WTC11 (cell line): ENCODE results near the gene PYY.
A peak's percentile ranks its signal among the peaks of the same experiment; 100 is the strongest.

Experiments used
- ATF1 ChIP-seq: sonication (generic); formaldehyde crosslinking; IDR thresholded peaks from 2 replicates; pipeline ENCODE4 v1.8.1; 2023; ENCODE audit warnings: mild to moderate bottlenecking, moderate library complexity, missing genetic modification reagents
- ELF4 ChIP-seq: sonication (generic); formaldehyde crosslinking; IDR thresholded peaks from 2 replicates; pipeline ENCODE4 v1.8.1; 2022; ENCODE audit warnings: low read depth, mild to moderate bottlenecking, moderate library complexity, missing genetic modification reagents
- FOXK1 ChIP-seq: sonication (generic); formaldehyde crosslinking; IDR thresholded peaks from 2 replicates; pipeline ENCODE4 v1.8.0; 2022; ENCODE audit warnings: mild to moderate bottlenecking, moderate library complexity, missing genetic modification reagents
- JUN ChIP-seq: sonication (generic); formaldehyde crosslinking; IDR thresholded peaks from 2 replicates; pipeline ENCODE4 v1.8.0; 2023; ENCODE audit warnings: mild to moderate bottlenecking, missing genetic modification reagents
- NFE2L1 ChIP-seq: sonication (generic); formaldehyde crosslinking; IDR thresholded peaks from 2 replicates; pipeline ENCODE4 v1.8.1; 2023; ENCODE audit warnings: missing genetic modification reagents
- SMAD3 ChIP-seq: sonication (generic); formaldehyde crosslinking; IDR thresholded peaks from 2 replicates; pipeline ENCODE4 v1.8.0; 2022; ENCODE audit warnings: missing genetic modification reagents, mild to moderate bottlenecking, borderline replicate concordance
- ZNF396 ChIP-seq: fragments of 250-450 bp; sonication (Bioruptor Pico); IDR thresholded peaks from 2 replicates; pipeline ENCODE4 v1.8.0; 2021; ENCODE audit warnings: mild to moderate bottlenecking, moderate library complexity, borderline replicate concordance
- TF ChIP-seq, protein P1 (sequence below): sonication (generic); formaldehyde crosslinking; IDR thresholded peaks from 2 replicates; pipeline ENCODE4 v1.8.0; 2022; ENCODE audit warnings: mild to moderate bottlenecking, missing genetic modification reagents
- TF ChIP-seq, protein P2 (sequence below): fragments of 200-600 bp; IDR thresholded peaks from 2 replicates; pipeline ENCODE4 v1.8.0; 2022; ENCODE audit warnings: antibody characterized with exemption
- TF ChIP-seq, protein P3 (sequence below): sonication (generic); formaldehyde crosslinking; IDR thresholded peaks from 2 replicates; pipeline ENCODE4 v1.8.1; 2023; ENCODE audit warnings: mild to moderate bottlenecking, missing genetic modification reagents, moderate library complexity
- TF ChIP-seq, protein P4 (sequence below): sonication (generic); formaldehyde crosslinking; IDR thresholded peaks from 2 replicates; pipeline ENCODE4 v1.8.0; 2023; ENCODE audit warnings: mild to moderate bottlenecking, missing genetic modification reagents

DNA sequence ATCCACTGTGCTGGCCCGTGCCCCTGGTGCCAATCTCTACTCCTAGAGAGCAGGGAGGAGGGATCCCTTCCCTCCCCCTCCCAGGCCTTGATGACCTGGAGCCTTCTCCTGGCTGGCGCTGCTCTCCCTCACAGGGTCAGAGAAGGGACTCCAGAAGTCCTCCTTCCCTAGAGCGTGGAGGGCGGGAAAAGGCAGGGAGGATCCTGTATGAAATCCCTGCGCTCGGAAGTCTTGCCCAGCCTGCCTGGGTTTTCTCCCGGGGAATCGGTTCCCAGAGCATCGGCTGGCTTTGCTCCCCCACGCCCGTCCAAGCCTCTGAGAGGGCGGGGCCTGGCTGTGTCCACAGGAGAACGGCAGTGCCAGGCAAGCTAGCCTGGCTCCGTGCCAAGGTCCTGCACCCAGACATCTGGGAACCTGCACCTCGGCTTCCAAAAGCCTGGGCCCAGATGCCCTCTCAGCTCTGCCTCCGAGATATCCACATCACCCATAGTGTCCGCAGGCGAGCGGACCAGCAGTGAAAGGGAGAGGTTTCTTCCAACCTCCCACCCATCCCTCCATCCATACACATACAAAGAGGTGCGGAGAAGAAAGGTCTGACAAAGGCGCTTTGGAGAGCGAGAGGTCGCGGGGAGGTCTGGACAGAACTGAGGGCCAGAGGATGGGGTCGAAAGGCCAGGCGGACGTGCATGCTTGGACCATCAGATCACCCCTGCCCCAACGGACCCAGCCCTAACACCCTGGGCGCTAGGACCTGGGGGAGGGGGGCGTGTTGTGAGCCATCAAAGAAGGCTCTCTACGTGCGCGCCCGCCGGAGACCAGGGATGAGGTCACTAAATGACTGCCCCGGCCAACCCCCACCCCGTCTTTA, 47.5 kb downstream of the PYY start:
- TF ChIP-seq ATF1 (no peak), ZNF396 (CRISPR knock-in tag) (no peak), ELF4 (CRISPR knock-in tag) (no peak), SMAD3 (CRISPR knock-in tag) (no peak), FOXK1 (CRISPR knock-in tag) (peak; percentile 55; the same call in 1 of the 2 replicates), JUN (no peak), NFE2L1 (CRISPR knock-in tag) (no peak)
- TF ChIP-seq, protein P1, sequence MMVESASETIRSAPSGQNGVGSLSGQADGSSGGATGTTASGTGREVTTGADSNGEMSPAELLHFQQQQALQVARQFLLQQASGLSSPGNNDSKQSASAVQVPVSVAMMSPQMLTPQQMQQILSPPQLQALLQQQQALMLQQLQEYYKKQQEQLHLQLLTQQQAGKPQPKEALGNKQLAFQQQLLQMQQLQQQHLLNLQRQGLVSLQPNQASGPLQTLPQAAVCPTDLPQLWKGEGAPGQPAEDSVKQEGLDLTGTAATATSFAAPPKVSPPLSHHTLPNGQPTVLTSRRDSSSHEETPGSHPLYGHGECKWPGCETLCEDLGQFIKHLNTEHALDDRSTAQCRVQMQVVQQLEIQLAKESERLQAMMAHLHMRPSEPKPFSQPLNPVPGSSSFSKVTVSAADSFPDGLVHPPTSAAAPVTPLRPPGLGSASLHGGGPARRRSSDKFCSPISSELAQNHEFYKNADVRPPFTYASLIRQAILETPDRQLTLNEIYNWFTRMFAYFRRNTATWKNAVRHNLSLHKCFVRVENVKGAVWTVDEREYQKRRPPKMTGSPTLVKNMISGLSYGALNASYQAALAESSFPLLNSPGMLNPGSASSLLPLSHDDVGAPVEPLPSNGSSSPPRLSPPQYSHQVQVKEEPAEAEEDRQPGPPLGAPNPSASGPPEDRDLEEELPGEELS (CRISPR knock-in tag): no peak
- TF ChIP-seq, protein P2, sequence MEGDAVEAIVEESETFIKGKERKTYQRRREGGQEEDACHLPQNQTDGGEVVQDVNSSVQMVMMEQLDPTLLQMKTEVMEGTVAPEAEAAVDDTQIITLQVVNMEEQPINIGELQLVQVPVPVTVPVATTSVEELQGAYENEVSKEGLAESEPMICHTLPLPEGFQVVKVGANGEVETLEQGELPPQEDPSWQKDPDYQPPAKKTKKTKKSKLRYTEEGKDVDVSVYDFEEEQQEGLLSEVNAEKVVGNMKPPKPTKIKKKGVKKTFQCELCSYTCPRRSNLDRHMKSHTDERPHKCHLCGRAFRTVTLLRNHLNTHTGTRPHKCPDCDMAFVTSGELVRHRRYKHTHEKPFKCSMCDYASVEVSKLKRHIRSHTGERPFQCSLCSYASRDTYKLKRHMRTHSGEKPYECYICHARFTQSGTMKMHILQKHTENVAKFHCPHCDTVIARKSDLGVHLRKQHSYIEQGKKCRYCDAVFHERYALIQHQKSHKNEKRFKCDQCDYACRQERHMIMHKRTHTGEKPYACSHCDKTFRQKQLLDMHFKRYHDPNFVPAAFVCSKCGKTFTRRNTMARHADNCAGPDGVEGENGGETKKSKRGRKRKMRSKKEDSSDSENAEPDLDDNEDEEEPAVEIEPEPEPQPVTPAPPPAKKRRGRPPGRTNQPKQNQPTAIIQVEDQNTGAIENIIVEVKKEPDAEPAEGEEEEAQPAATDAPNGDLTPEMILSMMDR: no peak
- TF ChIP-seq, protein P3, sequence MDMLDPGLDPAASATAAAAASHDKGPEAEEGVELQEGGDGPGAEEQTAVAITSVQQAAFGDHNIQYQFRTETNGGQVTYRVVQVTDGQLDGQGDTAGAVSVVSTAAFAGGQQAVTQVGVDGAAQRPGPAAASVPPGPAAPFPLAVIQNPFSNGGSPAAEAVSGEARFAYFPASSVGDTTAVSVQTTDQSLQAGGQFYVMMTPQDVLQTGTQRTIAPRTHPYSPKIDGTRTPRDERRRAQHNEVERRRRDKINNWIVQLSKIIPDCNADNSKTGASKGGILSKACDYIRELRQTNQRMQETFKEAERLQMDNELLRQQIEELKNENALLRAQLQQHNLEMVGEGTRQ (CRISPR knock-in tag): no peak
- TF ChIP-seq, protein P4, sequence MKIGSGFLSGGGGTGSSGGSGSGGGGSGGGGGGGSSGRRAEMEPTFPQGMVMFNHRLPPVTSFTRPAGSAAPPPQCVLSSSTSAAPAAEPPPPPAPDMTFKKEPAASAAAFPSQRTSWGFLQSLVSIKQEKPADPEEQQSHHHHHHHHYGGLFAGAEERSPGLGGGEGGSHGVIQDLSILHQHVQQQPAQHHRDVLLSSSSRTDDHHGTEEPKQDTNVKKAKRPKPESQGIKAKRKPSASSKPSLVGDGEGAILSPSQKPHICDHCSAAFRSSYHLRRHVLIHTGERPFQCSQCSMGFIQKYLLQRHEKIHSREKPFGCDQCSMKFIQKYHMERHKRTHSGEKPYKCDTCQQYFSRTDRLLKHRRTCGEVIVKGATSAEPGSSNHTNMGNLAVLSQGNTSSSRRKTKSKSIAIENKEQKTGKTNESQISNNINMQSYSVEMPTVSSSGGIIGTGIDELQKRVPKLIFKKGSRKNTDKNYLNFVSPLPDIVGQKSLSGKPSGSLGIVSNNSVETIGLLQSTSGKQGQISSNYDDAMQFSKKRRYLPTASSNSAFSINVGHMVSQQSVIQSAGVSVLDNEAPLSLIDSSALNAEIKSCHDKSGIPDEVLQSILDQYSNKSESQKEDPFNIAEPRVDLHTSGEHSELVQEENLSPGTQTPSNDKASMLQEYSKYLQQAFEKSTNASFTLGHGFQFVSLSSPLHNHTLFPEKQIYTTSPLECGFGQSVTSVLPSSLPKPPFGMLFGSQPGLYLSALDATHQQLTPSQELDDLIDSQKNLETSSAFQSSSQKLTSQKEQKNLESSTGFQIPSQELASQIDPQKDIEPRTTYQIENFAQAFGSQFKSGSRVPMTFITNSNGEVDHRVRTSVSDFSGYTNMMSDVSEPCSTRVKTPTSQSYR (CRISPR knock-in tag): no peak
